Gastroesophageal sphincter (tissue), 4 donors: Measurements from ENCODE around the gene SND1. TPM values are rescaled to one million over a fixed set of nuclear protein-coding genes. Genes with fewer than 3 reads are reported as not detected.
"Not testable (repeated sequence)": the region's sequence is repeated elsewhere in the genome, so short reads cannot be mapped to it uniquely, and the experiment has no call there.

Source experiments
- ATAC-seq: fragments of 150-250 bp; one replicate; pipeline ENCODE4 v1.9.1; 2016; ENCODE audit warnings: mild to moderate bottlenecking, moderate library complexity
- H3K27ac ChIP-seq, 4 donors: fragments of 200-600 bp; sonication (generic) in 3 of 4; 1 replicate in 3 of 4; 2 replicates in 1 of 4; pipeline ENCODE4 v1.5.1; 2016 to 2019
- H3K27me3 ChIP-seq: fragments of 200-600 bp; sonication (generic); one replicate; pipeline ENCODE4 v1.5.1; 2019
- H3K36me3 ChIP-seq, 2 donors: fragments of 200-600 bp; sonication (generic); one replicate each; pipeline ENCODE4 v1.5.1; 2019; ENCODE audit warnings: control low read depth in 1 of 2
- H3K4me1 ChIP-seq, 3 donors: fragments of 200-600 bp; sonication (generic); 1 replicate in 2 of 3; 2 replicates in 1 of 3; pipeline ENCODE4 v1.5.1; 2016 to 2019; ENCODE audit warnings: control low read depth in 2 of 3
- H3K4me3 ChIP-seq, 2 donors: fragments of 200-600 bp; sonication (generic); one replicate each; pipeline ENCODE4 v1.5.1; 2019; ENCODE audit warnings: mild to moderate bottlenecking in 1 of 2, moderate library complexity in 1 of 2
- H3K9me3 ChIP-seq, 3 donors: fragments of 200-600 bp; sonication (generic); one replicate each; pipeline ENCODE4 v1.5.1; 2017 to 2019; ENCODE audit warnings: control low read depth in 2 of 3
- CTCF ChIP-seq, 4 experiments: fragments of 200-600 bp in 2 of 4; fragments of 450-650 bp in 2 of 4; sonication (generic) in 1 of 4; IDR thresholded peaks; one replicate each; pipeline ENCODE4 v1.5.1; 2017 to 2019; ENCODE audit warnings: antibody characterized with exemption in 4 of 4, mild to moderate bottlenecking in 2 of 4, moderate library complexity in 2 of 4
- EP300 ChIP-seq: sonication (generic); formaldehyde crosslinking; IDR thresholded peaks from one replicate; pipeline ENCODE4 v1.6.1; 2017; ENCODE audit warnings: antibody characterized with exemption, mild to moderate bottlenecking
- POLR2A ChIP-seq, 2 donors: fragments of 450-650 bp; IDR thresholded peaks; one replicate each; pipeline ENCODE4 v1.6.1; 2017; ENCODE audit warnings: antibody characterized with exemption in 2 of 2, mild to moderate bottlenecking in 2 of 2, moderate library complexity in 1 of 2
- POLR2AphosphoS5 ChIP-seq: sonication (generic); formaldehyde crosslinking; IDR thresholded peaks from one replicate; pipeline ENCODE4 v1.6.1; 2017; ENCODE audit warnings: antibody characterized with exemption
- WGBS, 2 donors: methylation state at CpG; one replicate each; pipeline ENCODE4 v1.1.5; 2018; ENCODE audit warnings: low coverage in 1 of 2; 5-methylcytosine and 5-hydroxymethylcytosine counted together
- total RNA-seq, 4 donors: library from RNA; depleted of rRNA; stranded (reverse); fragments of >200 nt; gene quantifications; one replicate each; pipeline ENCODE4 v1.1.0, GENCODE V29; 2016

The SND1 gene
- total RNA-seq, 4 donors from 2014 or later = 97.1 to 119 (median 103) TPM

DNA sequence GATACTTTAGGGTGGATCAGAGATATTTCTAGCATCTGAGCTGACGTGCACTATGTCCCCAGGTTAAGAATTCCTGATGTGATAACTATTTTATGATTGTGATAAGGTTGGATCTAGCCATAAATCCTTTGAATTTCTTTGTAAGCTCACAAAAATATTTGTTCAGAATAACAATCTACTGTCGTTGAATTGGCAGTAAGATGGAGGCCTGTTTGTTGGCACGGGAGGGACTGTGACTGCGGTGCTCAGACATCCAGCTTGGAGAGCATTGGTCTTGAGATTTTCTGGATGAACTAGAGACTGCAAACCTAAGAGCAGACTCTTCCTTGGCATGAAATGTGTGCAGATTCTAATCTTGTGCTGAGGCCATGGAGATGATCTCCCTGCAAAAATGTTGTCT is 248.1 kb downstream of the SND1 start:
- H3K27me3 ChIP-seq = no peaks in the 10 kb centered on the region
- no peak overlapping the region for H3K27ac ChIP-seq
- peaks cover 0 to 26% (median 0%) of the 10 kb centered on the region in 3 donors for H3K4me1 ChIP-seq
- H3K4me3 ChIP-seq = no peak overlapping the region
- 75 to 85% methylated on average over 4 of the region's 4 CpGs for WGBS, 2 donors
- H3K36me3 ChIP-seq = no peaks in the 10 kb centered on the region
- no peak for TF ChIP-seq EP300
- TF ChIP-seq POLR2AphosphoS5 = no peak
- TF ChIP-seq POLR2A (IDR thresholded peaks at IDR 0.05) = no peak
- no peak for TF ChIP-seq CTCF (IDR thresholded peaks at IDR 0.05)
- ATAC-seq = no peak
- H3K9me3 ChIP-seq = no peaks in the 10 kb centered on the region

- Histone ChIP-seq H3K9me3 (no peaks in the 10 kb centered on the region), H3K4me3 (no peak overlapping the region), H3K4me1 (peaks cover 0 to 32% (median 0%) of the 10 kb centered on the region in 3 donors), H3K27me3 (no peaks in the 10 kb centered on the region), H3K27ac (no peak overlapping the region), H3K36me3 (no peaks in the 10 kb centered on the region)
- WGBS, 2 donors = 80 to 100% methylated on average over 1 to 3 of the region's 5 CpGs
- no peak for TF ChIP-seq POLR2AphosphoS5
- TF ChIP-seq CTCF (IDR thresholded peaks at IDR 0.05) = no peak
- TF ChIP-seq EP300 = no peak
- TF ChIP-seq POLR2A (IDR thresholded peaks at IDR 0.05) = no peak
- no peak for ATAC-seq
Observed at GRCh38 chr7:127900732-127901685, 249.0 kb downstream of the SND1 start.

- TF ChIP-seq POLR2A (IDR thresholded peaks at IDR 0.05) (no peak), CTCF (IDR thresholded peaks at IDR 0.05) (no peak), EP300 (no peak), POLR2AphosphoS5 (no peak)
- no peaks in the 10 kb centered on the region for H3K36me3 ChIP-seq
- H3K4me3 ChIP-seq = no peak overlapping the region
- no peaks in the 10 kb centered on the region for H3K9me3 ChIP-seq
- no peak for ATAC-seq
- 75 to 92% methylated on average over 3 to 5 of the region's 5 CpGs for WGBS, 2 donors
- peaks cover 0 to 33% (median 0%) of the 10 kb centered on the region in 3 donors for H3K4me1 ChIP-seq
- H3K27me3 ChIP-seq = no peaks in the 10 kb centered on the region
- H3K27ac ChIP-seq = no peak overlapping the region
Observed at GRCh38 chr7:127901895-127902703, 250.1 kb downstream of the SND1 start.

- H3K4me1 ChIP-seq = peaks cover 0 to 33% (median 0%) of the 10 kb centered on the region in 3 donors
- not testable (repeated sequence) for H3K27ac ChIP-seq, ATAC-seq, H3K27me3 ChIP-seq, H3K9me3 ChIP-seq, H3K4me3 ChIP-seq, H3K36me3 ChIP-seq
- WGBS, 2 donors = 94 to 97% methylated on average over 6 of the region's 6 CpGs
Observed at GRCh38 chr7:127902753-127903152, 250.8 kb downstream of the SND1 start.

GRCh38 chr7:127903892-127904669 is 252.1 kb downstream of the SND1 start:
- peaks cover 0 to 33% (median 0%) of the 10 kb centered on the region in 3 donors for H3K4me1 ChIP-seq
- no peak overlapping the region for H3K4me3 ChIP-seq
- no peaks in the 10 kb centered on the region for H3K36me3 ChIP-seq
- TF ChIP-seq POLR2AphosphoS5 = no peak
- H3K27ac ChIP-seq = no peak overlapping the region
- no peak for ATAC-seq
- no peaks in the 10 kb centered on the region for H3K9me3 ChIP-seq
- 69 to 94% methylated on average over 2 to 3 of the region's 4 CpGs for WGBS, 2 donors
- H3K27me3 ChIP-seq = no peaks in the 10 kb centered on the region
